A549 (cell line): ENCODE data around the gene FRMD4A. TPM values are rescaled to one million over a fixed set of nuclear protein-coding genes. Genes with fewer than 3 reads are reported as not detected.

Source experiments
- ATAC-seq, 2 experiments: fragments of 200-7000 bp in 1 of 2; fragments of >200 bp in 1 of 2; cut with Nextera tagmentation in 1 of 2; cut with Tn5 transposase in 1 of 2; 3 replicates each; pipeline versions ENCODE4 v1.8.0 to v1.9.1; 2018 to 2020; ENCODE audit warnings: mild to moderate bottlenecking in 1 of 2, moderate library complexity in 1 of 2
- CTCF ChIA-PET: fragments of 300-600 bp; sonication (Branson Sonifier 250); formaldehyde crosslinking; extraction: SDS; loops from one replicate; lab custom pipeline; 2021; ENCODE audit warnings: antibody characterized with exemption, inconsistent platforms; lab: Yijun Ruan, JAX
- POLR2A ChIA-PET: fragments of 350-600 bp; formaldehyde crosslinking; extraction: SDS; loops from one replicate; lab custom pipeline; 2021; ENCODE audit warnings: antibody characterized with exemption, inconsistent platforms; lab: Yijun Ruan, JAX
- DNase-seq, 2 experiments: peaks; one replicate each; pipeline versions ENCODE4 v3.0.0 to v3.0.0-alpha.2; 2011 to 2016; ENCODE audit warnings: low read depth in 1 of 2, low spot score in 1 of 2
- FAIRE-seq: peaks from 2 replicates; lab custom pipeline; 2011; peaks lifted over from hg19 to GRCh38; lab: Jason Lieb, UNC
- H3K27ac ChIP-seq, 2 experiments: fragments of >200 bp; sonication (Bioruptor Twin); formaldehyde crosslinking; 3 replicates each; pipeline ENCODE4 v1.5.1; 2016 to 2017
- H3K4me1 ChIP-seq: fragments of >200 bp; sonication (Bioruptor Twin); formaldehyde crosslinking; 3 replicates; pipeline ENCODE4 v1.6.1; 2016
- H3K4me2 ChIP-seq: fragments of >200 bp; sonication (Bioruptor Twin); formaldehyde crosslinking; 3 replicates; pipeline ENCODE4 v1.6.1; 2016
- H3K4me3 ChIP-seq: fragments of >200 bp; sonication (Bioruptor Twin); formaldehyde crosslinking; 3 replicates; pipeline ENCODE4 v1.5.1; 2016
- H3K9me3 ChIP-seq: fragments of >200 bp; sonication (Bioruptor Twin); formaldehyde crosslinking; 3 replicates; pipeline ENCODE4 v1.6.1; 2016
- BHLHE40 ChIP-seq: IDR thresholded peaks from 2 replicates; pipeline ENCODE4 v1.6.1; 2012; ENCODE audit warnings: low read depth, low read length, inconsistent platforms
- CHD4 ChIP-seq: fragments of 200-600 bp; sonication (generic); IDR thresholded peaks from 2 replicates; pipeline ENCODE4 v1.6.1; 2016; ENCODE audit warnings: antibody characterized with exemption, mild to moderate bottlenecking, borderline replicate concordance
- E2F6 ChIP-seq: IDR thresholded peaks from 2 replicates; pipeline ENCODE4 v1.6.1; 2012; ENCODE audit warnings: low read depth, borderline replicate concordance
- EHMT2 ChIP-seq: fragments of 200-600 bp; sonication (generic); IDR thresholded peaks from 2 replicates; pipeline ENCODE4 v1.6.1; 2016; ENCODE audit warnings: antibody characterized with exemption, low read depth, mild to moderate bottlenecking, moderate library complexity
- EP300 ChIP-seq, 2 experiments: fragments of >200 bp; sonication (Bioruptor Twin); formaldehyde crosslinking; IDR thresholded peaks; 2 replicates in 1 of 2; 3 replicates in 1 of 2; pipeline ENCODE4 v1.6.1; 2016 to 2017
- FOSB ChIP-seq: fragments of 250-450 bp; sonication (Bioruptor Pico); IDR thresholded peaks from 2 replicates; pipeline ENCODE4 v1.5.0; 2020; ENCODE audit warnings: mild to moderate bottlenecking, moderate library complexity
- FOXS1 ChIP-seq: fragments of 250-450 bp; sonication (Bioruptor Pico); IDR thresholded peaks from 2 replicates; pipeline ENCODE4 v1.5.0; 2020; ENCODE audit warnings: mild to moderate bottlenecking, moderate library complexity
- GATA3 ChIP-seq: IDR thresholded peaks from 2 replicates; pipeline ENCODE4 v1.6.1; 2012; ENCODE audit warnings: borderline replicate concordance
- HDAC2 ChIP-seq: fragments of 200-600 bp; sonication (generic); IDR thresholded peaks from 2 replicates; pipeline ENCODE4 v1.6.1; 2016
- HOXB13 ChIP-seq: fragments of 250-450 bp; sonication (Bioruptor Pico); IDR thresholded peaks from 2 replicates; pipeline ENCODE4 v1.5.0; 2020; ENCODE audit warnings: low read depth, mild to moderate bottlenecking, moderate library complexity
- HOXB5 ChIP-seq: fragments of 250-450 bp; sonication (Bioruptor Pico); IDR thresholded peaks from 2 replicates; pipeline ENCODE4 v1.5.0; 2020; ENCODE audit warnings: mild to moderate bottlenecking, moderate library complexity
- JUNB ChIP-seq: fragments of >200 bp; sonication (Bioruptor Twin); formaldehyde crosslinking; IDR thresholded peaks from 2 replicates; pipeline ENCODE4 v1.6.1; 2016
- KDM5A ChIP-seq: fragments of 200-600 bp; sonication (generic); IDR thresholded peaks from 2 replicates; pipeline ENCODE4 v1.6.1; 2016; ENCODE audit warnings: antibody characterized with exemption, mild to moderate bottlenecking
- MAFK ChIP-seq: fragments of 450-650 bp; IDR thresholded peaks from 2 replicates; pipeline ENCODE4 v1.6.1; 2014; ENCODE audit not compliant: partially characterized antibody
- MAZ ChIP-seq: fragments of 150-350 bp; IDR thresholded peaks from 2 replicates; pipeline ENCODE4 v1.6.1; 2014; ENCODE audit warnings: antibody characterized with exemption, low read depth, low read length, borderline replicate concordance
- MYC ChIP-seq: IDR thresholded peaks from 2 replicates; pipeline ENCODE4 v1.6.1; 2012; ENCODE audit warnings: mild to moderate bottlenecking, inconsistent platforms, low read length, improper control_type of control experiment, borderline replicate concordance
- NPAS2 ChIP-seq: fragments of 250-450 bp; sonication (Bioruptor Pico); IDR thresholded peaks from 2 replicates; pipeline ENCODE4 v1.8.0; 2022; ENCODE audit warnings: mild to moderate bottlenecking, moderate library complexity, borderline replicate concordance
- PHF8 ChIP-seq: fragments of 200-600 bp; sonication (generic); IDR thresholded peaks from 2 replicates; pipeline ENCODE4 v1.6.1; 2016; ENCODE audit warnings: low read depth, mild to moderate bottlenecking, antibody characterized with exemption, moderate library complexity, borderline replicate concordance
- RAD21 ChIP-seq, 2 experiments: fragments of >200 bp in 1 of 2; sonication (Bioruptor Twin) in 1 of 2; formaldehyde crosslinking in 1 of 2; IDR thresholded peaks in 1 of 2; conservative IDR thresholded peaks in 1 of 2; 2 replicates in 1 of 2; 3 replicates in 1 of 2; pipeline ENCODE4 v1.6.1; 2012 to 2018; ENCODE audit warnings: inconsistent platforms in 1 of 2
- RARB ChIP-seq: fragments of 250-450 bp; sonication (Bioruptor Pico); IDR thresholded peaks from 2 replicates; pipeline ENCODE4 v1.8.0; 2021; ENCODE audit warnings: mild to moderate bottlenecking, moderate library complexity
- RFX5 ChIP-seq: fragments of 450-650 bp; IDR thresholded peaks from 2 replicates; pipeline ENCODE4 v1.7.1; 2014; ENCODE audit warnings: antibody characterized with exemption, mild to moderate bottlenecking, moderate library complexity
- RNF2 ChIP-seq: fragments of 200-600 bp; sonication (generic); IDR thresholded peaks from 2 replicates; pipeline ENCODE4 v1.6.1; 2016; ENCODE audit warnings: low read depth, mild to moderate bottlenecking, antibody characterized with exemption, moderate library complexity, borderline replicate concordance
- SMC3 ChIP-seq: fragments of >200 bp; sonication (Bioruptor Twin); formaldehyde crosslinking; IDR thresholded peaks from 3 replicates; pipeline ENCODE4 v1.6.1; 2018; ENCODE audit warnings: inconsistent platforms
- TP53 ChIP-seq: fragments of 250-450 bp; sonication (Bioruptor Pico); IDR thresholded peaks from 2 replicates; pipeline ENCODE4 v1.5.0; 2021; ENCODE audit warnings: mild to moderate bottlenecking, moderate library complexity
- USF2 ChIP-seq: fragments of 450-650 bp; IDR thresholded peaks from 2 replicates; pipeline ENCODE4 v1.6.1; 2014; ENCODE audit warnings: antibody characterized with exemption
- ZC3H11A ChIP-seq: fragments of 450-650 bp; IDR thresholded peaks from 2 replicates; pipeline ENCODE4 v1.6.1; 2014; ENCODE audit warnings: antibody characterized with exemption, mild to moderate bottlenecking
- ZFP36 ChIP-seq: fragments of 450-650 bp; IDR thresholded peaks from 2 replicates; pipeline ENCODE4 v1.6.1; 2014; ENCODE audit warnings: borderline replicate concordance; ENCODE audit not compliant: partially characterized antibody
- ZNF302 ChIP-seq: fragments of 250-450 bp; sonication (Bioruptor Pico); IDR thresholded peaks from 2 replicates; pipeline ENCODE4 v1.9.0; 2021; ENCODE audit warnings: inconsistent platforms, mild to moderate bottlenecking, moderate library complexity
- WGBS: methylation state at CpG from one replicate; pipeline ENCODE4 v1.1.6; 2017; ENCODE audit errors: missing lambda C conversion rate; 5-methylcytosine and 5-hydroxymethylcytosine counted together
- polyA plus RNA-seq, 4 experiments: library from polyadenylated mRNA; depleted of rRNA in 3 of 4; stranded (reverse); fragments of >200 nt; fragmentation: RNase III in 1 of 4; extraction: RNeasy Plus Mini Kit Qiagen cat#74134 plus additional on column Dnase treatment in 1 of 4; gene quantifications; 2 replicates in 3 of 4; 3 replicates in 1 of 4; pipeline ENCODE4 v1.2.3, GENCODE V29; 2011 to 2017

Gene FRMD4A
- polyA plus RNA-seq, 2 of the 4 experiments (the other 2 are of a cell fraction) = 2.5 to 4.7 TPM

- DNase-seq (no peak), ATAC-seq (peak; percentile 57 to 67), FAIRE-seq (no peak)
- ChIA-PET CTCF (interaction anchor here (0.6 to 1.2 kb wide), 2 partner anchors 13 to 167 kb away, joined by 3 to 4 read pairs; no protein-coding TSS in a partner anchor), POLR2A (no interaction called here)
- H3K4me3 ChIP-seq = peak overlapping the region; percentile 30
- H3K27ac ChIP-seq = no peak overlapping the region
- 6% methylated on average over 32 of the region's 32 CpGs for WGBS
- TF ChIP-seq NPAS2 (no peak), HOXB5 (CRISPR knock-in tag) (no peak), RFX5 (no peak)
- no peaks in the 10 kb centered on the region for H3K4me1 ChIP-seq
- H3K9me3 ChIP-seq = no peaks in the 10 kb centered on the region
- peak overlapping the region; percentile 79 for H3K4me2 ChIP-seq
These were observed 156.8 kb downstream of the FRMD4A start for GRCh38 chr10:14173706-14174594.

GRCh38 chr10:14173391-14173705, 157.4 kb downstream of the FRMD4A start:
- no peak for TF ChIP-seq E2F6
- TF ChIP-seq SMC3 = no peak
- TF ChIP-seq TP53 (CRISPR knock-in tag) = no peak
- no peak for TF ChIP-seq ZC3H11A
- no peak for TF ChIP-seq MAFK
- no peak for TF ChIP-seq JUNB
- no peak for TF ChIP-seq HDAC2
- TF ChIP-seq MAZ = no peak
- TF ChIP-seq MYC = no peak
- no peak for TF ChIP-seq USF2
- TF ChIP-seq ZNF302 (CRISPR knock-in tag) = no peak
- Histone ChIP-seq H3K4me1 (no peaks in the 10 kb centered on the region), H3K27ac (no peak overlapping the region), H3K4me3 (peak overlapping the region; percentile 30; the same call in 1 of the 3 replicates), H3K9me3 (no peaks in the 10 kb centered on the region), H3K4me2 (peak overlapping the region; percentile 79)
- FAIRE-seq (no peak), DNase-seq (no peak), ATAC-seq (peak in 1 of 2 experiments; percentile 51; a peak in 1 of 6 replicates)
- POLR2A ChIA-PET = no interaction called here
- CTCF ChIA-PET = interaction anchor here (0.6 to 1.2 kb wide), 2 partner anchors 13 to 166 kb away, joined by 3 to 4 read pairs; no protein-coding TSS in a partner anchor
- WGBS = under 1% methylated on average over 6 of the region's 6 CpGs

GRCh38 chr10:14172336-14172950, 158.3 kb downstream of the FRMD4A start:
- Histone ChIP-seq H3K4me3 (no peak overlapping the region), H3K4me2 (no peak overlapping the region), H3K9me3 (no peaks in the 10 kb centered on the region), H3K27ac (no peak overlapping the region), H3K4me1 (no peaks in the 10 kb centered on the region)
- POLR2A ChIA-PET = no interaction called here
- FAIRE-seq (no peak), DNase-seq (no peak), ATAC-seq (no peak)
- WGBS = 51% methylated on average over 13 of the region's 13 CpGs
- no peak for TF ChIP-seq PHF8
- TF ChIP-seq KDM5A = no peak
- no peak for TF ChIP-seq ZFP36
- no peak for TF ChIP-seq GATA3
- TF ChIP-seq EP300 (IDR thresholded peaks at IDR 0.05) = no peak
- TF ChIP-seq HDAC2 = no peak
- no peak for TF ChIP-seq MAZ
- no peak for TF ChIP-seq TP53 (CRISPR knock-in tag)
- TF ChIP-seq FOXS1 (CRISPR knock-in tag) = no peak
- TF ChIP-seq BHLHE40 = no peak
- TF ChIP-seq HOXB13 (CRISPR knock-in tag) = no peak
- no peak for TF ChIP-seq CHD4
- no peak for TF ChIP-seq RNF2
- TF ChIP-seq ZNF302 (CRISPR knock-in tag) = no peak
- no peak for TF ChIP-seq RAD21 (conservative IDR thresholded peaks at IDR 0.05 in 1 of 2, IDR thresholded peaks at IDR 0.05 in 1 of 2)
- no peak for TF ChIP-seq RARB (CRISPR knock-in tag)
- no peak for TF ChIP-seq MAFK
- no peak for TF ChIP-seq FOSB (CRISPR knock-in tag)
- TF ChIP-seq EHMT2 = no peak
- CTCF ChIA-PET = no interaction called here
